ENCODE data around the gene MATN4.

MATN4 gene

DNA sequence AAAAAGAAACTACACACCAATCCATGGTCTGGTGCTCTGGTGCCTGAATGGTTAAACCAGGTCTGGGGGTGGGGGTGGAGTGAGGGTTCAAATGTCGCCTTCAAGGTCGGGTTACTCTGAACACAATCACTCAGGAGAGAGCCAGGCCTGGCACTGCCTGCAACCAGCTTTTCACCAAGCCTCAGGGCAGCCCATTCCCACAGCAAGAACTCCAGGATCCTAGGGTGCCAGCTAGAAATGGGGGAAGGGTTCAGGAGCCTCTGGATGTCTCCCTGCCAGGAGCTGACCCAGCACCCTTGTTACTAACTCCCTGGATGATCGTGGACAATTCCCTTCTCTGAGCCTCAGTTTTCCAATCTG is 33.5 kb upstream of the MATN4 start:
- no peak for DNase-seq (ENCODE audit: low read depth)

DNA sequence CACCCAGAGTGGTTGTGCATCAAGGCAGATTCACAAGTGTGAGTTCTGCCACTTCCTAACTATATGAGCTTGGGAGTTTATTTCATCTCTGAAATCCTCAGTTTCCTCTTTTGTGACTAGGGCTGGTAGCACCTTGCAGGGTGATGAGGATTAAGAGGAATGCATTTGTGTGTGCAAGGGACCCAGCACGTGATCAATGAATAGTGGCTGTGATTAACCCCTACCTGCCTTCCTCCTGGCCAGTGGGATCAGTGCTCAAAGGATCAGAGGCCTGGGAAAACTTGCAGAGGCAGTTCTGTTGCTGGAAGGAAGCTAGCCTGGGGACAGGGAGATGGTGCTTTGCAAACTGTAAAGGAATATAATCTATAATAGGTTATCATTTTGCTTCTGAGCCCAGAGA is 32.9 kb upstream of the MATN4 start:
- no peak for DNase-seq (ENCODE audit: low read depth)

DNA sequence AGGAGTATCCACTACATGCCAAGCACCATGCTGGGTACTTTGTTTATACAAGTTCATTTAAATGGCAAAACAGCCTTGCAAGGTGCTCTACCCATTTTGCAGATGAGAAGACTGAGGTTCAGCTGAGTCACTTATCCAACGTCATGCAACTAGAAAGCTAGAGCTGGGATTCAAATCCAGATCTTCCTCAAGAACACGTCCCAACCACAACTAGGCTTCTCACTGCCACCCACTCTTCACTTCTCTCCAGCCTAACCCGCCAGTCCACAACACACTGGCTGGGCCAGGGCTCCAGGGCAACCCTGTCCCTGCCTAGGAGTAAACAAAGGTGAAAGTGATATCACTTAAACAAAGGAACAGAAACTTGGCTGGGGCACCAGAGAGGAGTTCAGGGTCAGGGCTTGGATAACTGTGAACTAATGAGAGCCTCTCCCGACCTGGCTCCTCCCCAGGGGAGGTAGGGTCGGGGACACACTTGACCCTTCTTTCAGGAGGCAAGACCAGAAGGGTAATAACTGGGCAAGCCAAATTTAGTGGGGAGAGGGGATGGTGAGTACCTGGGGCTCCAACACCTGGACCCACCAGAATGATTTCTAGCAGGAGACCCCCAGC is 32.2 kb upstream of the MATN4 start:
- no peak for DNase-seq (ENCODE audit: low read depth)

GRCh38 chr20:45339799-45340198 is 31.7 kb upstream of the MATN4 start:
- DNase-seq (ENCODE audit: low read depth) = no peak

GRCh38 chr20:45339084-45339483 is 31.0 kb upstream of the MATN4 start:
- DNase-seq (ENCODE audit: low read depth) = no peak

GRCh38 chr20:45338121-45339030 is 30.3 kb upstream of the MATN4 start:
- DNase-seq (ENCODE audit: low read depth) = no peak

DNA sequence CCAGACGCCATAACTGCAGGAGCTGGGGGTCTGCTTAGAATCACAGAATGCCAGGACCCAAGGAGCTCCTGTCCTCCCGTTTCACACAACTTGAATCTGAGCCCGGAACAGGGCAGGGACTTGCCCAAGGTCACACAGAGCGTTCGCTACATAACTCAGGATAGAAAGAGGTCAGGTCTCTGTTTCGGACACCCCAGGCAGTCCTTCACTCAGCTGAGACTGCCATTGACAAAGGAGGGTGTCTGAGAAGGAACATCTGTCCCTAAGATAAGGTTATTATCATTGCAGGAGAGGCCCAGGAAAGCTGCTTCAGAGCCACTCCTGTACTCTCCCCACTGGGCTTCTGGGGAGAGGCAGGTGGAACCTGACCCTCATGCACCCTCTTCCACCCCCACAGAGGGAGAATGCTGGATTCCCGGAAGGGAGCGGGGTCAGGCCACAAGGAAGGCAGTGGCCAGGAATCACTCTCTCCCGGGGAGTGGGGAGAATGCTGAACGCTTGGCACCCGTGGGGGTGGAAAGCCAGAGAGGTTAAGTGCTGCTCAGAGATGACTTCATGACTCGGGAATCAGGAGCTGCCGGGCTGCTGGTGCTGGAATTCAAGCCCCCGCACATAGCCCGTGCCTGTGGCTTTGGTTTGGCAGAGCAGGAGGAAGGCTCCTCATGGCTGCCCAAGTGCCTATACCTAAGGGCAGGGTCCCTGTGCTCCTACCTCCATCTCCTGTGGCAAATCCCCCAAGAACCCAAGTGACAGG is 29.4 kb upstream of the MATN4 start:
- DNase-seq (ENCODE audit: low read depth) = no peak

GRCh38 chr20:45336530-45337366 is 28.6 kb upstream of the MATN4 start:
- no peak for DNase-seq (ENCODE audit: low read depth)

GRCh38 chr20:45330476-45330875 is 22.4 kb upstream of the MATN4 start:
- no peak for DNase-seq (ENCODE audit: low read depth)

DNA sequence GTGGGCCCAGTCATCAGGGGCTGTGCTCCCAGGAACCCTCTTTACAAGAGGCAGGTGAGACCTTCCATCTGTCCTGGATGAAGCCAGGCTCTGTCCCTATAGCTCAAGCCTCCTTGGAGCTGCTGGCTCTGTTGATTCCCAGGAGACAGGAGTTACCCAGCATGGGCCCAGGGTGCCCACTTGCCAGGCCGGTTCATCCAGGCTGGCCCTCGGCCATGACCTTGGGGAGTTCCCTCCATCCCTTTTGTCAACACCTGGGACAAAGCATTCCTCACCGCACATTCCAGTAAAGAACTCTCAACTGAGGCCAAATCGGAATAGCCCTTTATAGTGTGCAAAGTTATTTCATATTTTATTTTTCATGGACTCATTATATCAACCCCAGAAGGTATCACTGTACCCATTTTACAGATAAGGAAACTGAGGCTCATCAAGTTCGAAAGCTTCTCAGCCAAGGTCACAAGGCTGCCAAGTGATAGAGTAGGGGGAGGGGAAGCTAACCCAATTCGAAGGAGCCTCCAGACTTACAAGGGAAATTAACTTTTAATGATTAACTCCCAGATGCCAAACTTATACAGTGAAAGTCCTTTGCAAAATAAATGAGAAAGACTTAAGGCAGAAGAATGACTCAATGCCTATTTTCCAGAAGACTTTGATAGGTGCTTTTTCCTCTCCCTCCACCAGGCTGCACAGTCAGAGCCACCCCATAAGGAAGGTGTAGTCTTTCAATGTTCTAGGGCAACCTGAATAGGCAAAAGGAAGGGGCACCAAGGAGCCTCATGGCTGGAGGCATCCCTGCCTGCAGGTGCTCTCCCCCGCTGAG is 21.6 kb upstream of the MATN4 start:
- DNase-seq (ENCODE audit: low read depth) = no peak

DNA sequence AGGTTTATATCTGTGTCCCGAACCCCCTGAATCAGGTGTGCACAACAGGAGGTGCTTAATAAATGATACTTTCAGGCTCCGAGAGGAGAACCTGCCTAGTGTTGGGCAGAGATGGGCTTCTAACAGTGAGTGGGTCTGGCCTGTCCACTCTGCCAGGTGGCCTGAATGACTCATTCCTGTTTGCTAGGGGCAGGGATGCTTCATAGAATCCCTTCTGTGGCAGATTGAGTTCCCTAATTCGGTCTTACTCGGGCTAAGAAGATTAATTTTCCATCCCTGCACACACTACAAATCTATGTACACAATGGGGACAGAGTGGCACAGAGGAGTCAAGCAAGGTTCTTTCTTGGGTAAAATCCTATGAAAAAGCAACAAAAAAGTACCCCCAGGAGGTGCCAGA is 20.4 kb upstream of the MATN4 start:
- no peak for DNase-seq (ENCODE audit: low read depth)

DNA sequence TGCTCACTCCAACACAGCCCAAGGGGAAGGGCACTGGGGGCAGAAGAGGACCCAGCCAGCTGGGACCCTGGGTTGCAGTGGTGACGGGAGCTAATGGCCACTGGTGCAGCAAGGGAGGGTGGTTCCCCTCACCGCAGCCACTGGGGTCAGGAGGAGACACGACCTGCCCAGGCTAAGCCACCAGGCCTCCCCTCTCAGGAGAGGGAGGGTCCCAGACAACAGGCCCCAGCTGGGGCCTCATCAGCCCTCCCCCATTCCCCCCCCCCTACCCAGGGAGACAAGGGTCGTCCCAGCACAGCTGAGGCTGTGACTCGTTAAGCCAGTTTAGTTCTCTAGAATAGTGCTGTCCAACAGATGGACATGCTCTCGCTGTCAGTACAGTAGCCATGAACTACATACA is 17.3 kb upstream of the MATN4 start:
- no peak for DNase-seq (ENCODE audit: low read depth)

GRCh38 chr20:45323731-45324130 is 15.6 kb upstream of the MATN4 start:
- no peak for DNase-seq (ENCODE audit: low read depth)

DNA sequence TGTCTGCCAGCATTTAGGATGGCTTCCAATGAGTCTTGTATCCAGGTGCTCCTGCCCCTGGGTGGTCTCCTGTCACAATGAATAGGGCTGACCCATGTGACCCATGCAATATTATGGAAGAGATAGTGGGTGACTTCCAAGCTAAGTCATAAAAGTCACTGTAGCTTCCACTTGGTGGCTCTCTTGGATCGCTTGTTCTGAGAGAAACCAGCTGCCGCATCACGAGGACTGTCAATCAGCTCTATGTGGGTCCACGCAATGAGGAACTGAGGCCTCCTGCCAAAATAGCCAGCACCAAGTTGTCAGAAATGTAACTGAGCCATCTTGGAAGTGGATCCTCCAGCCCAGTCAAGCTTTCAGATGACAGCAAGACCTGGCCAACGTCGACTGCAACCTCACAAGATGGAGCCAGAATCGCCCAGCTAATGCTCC is 14.9 kb upstream of the MATN4 start:
- DNase-seq (ENCODE audit: low read depth) = no peak

DNA sequence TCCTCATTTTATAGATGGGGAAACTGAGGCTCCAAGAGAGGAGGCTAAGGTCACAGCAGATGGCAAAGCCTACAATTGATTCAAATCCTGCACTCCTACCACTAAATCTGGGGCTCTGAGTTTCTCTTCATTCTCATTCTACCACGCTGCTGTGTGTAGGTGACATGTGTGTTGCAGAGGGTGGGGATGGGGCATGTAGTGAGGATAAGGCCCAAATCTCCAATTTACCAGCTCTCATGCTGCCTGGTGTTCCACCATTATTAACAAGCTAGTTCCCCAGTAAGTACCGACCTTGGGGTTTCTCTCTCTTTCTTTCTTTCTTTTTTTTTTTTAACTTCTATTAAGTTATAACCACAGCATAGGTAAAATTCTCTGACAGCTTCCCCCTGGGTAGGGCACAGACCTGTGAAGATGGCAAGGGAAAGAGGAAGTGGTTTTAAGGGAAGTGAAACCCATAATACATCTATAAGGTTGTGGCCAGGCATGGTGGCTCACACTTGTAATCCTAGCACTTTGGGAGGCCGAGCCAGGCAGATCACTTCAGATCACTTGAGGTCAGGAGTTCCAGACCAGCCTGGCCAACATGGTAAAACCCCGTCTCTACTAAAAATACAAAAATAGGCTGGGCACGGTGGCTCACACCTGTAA is 13.0 kb upstream of the MATN4 start:
- DNase-seq (ENCODE audit: low read depth) = no peak

DNA sequence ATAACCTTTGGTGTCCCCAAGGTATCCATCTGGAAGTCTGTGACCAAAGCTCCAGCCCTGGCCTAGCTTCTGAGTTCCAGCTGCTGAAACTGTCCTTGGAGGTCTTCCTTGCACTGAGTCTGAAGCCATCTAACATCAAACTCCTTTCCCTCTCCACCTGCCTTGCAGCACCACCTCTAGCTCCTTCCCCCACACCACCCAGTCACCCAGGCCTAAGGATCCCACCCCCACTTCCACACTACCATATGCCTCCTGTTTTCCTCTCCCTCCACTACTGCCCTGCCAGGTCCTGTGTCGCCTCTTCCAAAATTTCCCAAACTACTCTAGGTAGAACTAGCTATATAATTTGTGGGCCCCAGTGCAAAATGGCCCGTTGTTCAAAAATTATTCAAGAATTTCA is 10.8 kb upstream of the MATN4 start:
- DNase-seq (ENCODE audit: low read depth) = no peak

DNA sequence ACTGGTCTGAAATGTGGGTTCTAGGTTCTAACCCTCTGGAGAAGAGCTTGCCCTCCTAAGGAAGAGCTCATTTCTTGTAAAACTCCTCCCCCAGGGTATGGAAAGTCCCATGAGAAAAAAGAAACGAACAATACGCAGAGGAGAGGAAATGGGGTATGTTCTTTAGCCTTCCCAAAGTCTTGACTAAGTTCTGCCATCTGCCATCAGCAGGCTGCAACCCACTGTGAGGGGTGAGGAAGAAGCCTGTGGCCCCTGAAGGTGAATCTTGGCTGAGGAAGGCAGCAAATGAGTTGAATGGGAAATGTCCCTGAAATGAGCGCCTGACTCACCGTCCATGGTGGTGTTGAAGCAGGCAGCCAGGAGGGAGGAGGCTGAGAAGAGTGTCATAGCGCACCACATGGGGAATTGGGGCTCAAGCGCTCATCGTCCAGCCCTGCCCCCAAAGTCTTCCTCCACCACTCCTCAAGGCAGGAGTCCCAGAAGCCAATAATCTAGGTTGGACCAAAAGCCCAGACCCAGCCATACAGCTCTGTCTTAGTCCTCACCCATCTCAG is 10.4 kb upstream of the MATN4 start:
- DNase-seq (ENCODE audit: low read depth) = no peak

DNA sequence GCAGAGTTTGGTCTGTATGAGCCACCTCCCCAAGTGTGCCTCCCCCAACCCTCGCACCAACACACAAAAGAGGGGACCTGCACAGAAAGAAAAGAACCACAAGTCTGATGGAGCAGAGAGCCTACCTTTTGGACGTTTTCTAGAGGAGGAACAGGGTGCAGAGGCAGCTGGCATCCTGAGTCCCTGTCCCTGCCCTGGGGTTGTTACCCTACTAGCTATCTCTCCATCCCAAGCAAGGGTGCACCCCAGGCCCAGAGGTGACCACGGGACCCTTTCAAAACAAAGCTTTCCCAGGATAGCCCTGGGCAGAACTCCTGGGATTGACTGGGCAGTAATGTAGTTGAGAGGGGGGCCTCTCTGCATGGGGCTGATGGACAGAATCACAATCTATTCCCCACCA is 9.7 kb upstream of the MATN4 start:
- no peak for DNase-seq (ENCODE audit: low read depth)

DNA sequence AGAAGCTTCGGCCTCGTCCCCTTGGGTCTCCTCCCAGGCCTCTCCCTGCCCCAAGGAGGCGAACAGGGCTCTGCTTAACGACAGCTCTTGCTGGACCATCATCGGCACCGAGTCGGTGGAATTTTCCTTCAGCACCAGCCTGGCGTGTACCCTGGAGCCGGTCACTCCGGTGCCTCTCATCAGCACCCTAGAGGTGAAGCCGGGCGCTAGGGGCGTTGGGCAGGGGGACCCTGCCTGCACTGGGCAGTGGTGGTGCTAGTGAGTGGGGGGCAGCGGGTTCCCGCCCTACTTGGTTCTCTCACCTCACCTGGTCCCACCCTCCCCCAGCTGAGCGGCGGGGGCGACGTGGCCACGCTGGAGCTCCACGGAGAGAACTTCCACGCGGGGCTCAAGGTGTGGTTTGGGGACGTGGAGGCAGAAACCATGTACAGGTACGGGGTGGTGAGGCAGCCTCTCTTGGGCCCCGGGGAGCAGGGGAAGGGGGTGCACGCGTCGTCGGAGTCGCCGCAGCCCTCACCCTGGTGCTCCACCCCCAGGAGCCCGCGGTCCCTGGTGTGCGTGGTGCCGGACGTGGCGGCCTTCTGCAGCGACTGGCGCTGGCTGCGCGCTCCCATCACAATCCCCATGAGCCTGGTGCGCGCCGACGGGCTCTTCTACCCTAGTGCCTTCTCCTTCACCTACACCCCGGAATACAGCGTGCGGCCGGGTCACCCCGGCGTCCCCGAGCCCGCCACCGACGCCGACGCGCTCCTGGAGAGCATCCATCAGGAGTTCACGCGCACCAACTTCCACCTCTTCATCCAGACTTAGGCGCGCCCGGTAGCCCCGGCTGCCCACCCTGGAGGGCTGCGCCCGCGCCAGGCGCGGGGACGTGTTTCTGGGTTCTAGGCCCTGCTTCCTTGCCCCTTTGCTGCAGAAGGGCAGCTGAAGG is 8.3 kb upstream of the MATN4 start:
- DNase-seq (ENCODE audit: low read depth) = no peak
